Daoy (cell line): Measurements from ENCODE around the gene CD247. TPM values are rescaled to one million over a fixed set of nuclear protein-coding genes. Genes with fewer than 3 reads are reported as not detected.
A peak's percentile ranks its signal among the peaks of the same experiment; 100 is the strongest.

Source experiments
- DNase-seq: peaks from one replicate; pipeline ENCODE4 v3.0.0-alpha.2; 2015; ENCODE audit warnings: low read depth
- total RNA-seq: library from RNA; depleted of rRNA; stranded (reverse); fragments of >200 nt; shearing (Covaris generic); gene quantifications from 2 replicates; pipeline ENCODE4 v1.2.3, GENCODE V29; 2014

Gene CD247
- total RNA-seq, 1 experiment from 2014 or later = 1.5 TPM

GRCh38 chr1:167542109-167543032, 24.0 kb upstream of the CD247 start:
- DNase-seq = no peak

GRCh38 chr1:167541610-167542009, 23.3 kb upstream of the CD247 start:
- peak; percentile 51 for DNase-seq

- DNase-seq = no peak
Measured at GRCh38 chr1:167541003-167541402, 22.7 kb upstream of the CD247 start.

GRCh38 chr1:167538657-167539056, 20.3 kb upstream of the CD247 start:
- no peak for DNase-seq

- DNase-seq = peak; percentile 59
Measured at GRCh38 chr1:167533851-167534300, 15.5 kb upstream of the CD247 start.

GRCh38 chr1:167532964-167533824, 14.9 kb upstream of the CD247 start:
- no peak for DNase-seq

GRCh38 chr1:167532375-167532774, 14.0 kb upstream of the CD247 start:
- no peak for DNase-seq

GRCh38 chr1:167529829-167530474, 11.6 kb upstream of the CD247 start:
- DNase-seq = no peak

GRCh38 chr1:167528057-167528728, 9.9 kb upstream of the CD247 start:
- no peak for DNase-seq

GRCh38 chr1:167526667-167527383, 8.5 kb upstream of the CD247 start:
- DNase-seq = peak; percentile 56

- DNase-seq = no peak
Measured at GRCh38 chr1:167524651-167525050, 6.3 kb upstream of the CD247 start.

GRCh38 chr1:167522246-167522645, 3.9 kb upstream of the CD247 start:
- no peak for DNase-seq

- no peak for DNase-seq
Measured at GRCh38 chr1:167520711-167521206, 2.4 kb upstream of the CD247 start.

GRCh38 chr1:167517535-167518330, 596 bp downstream of the CD247 start:
- DNase-seq = peak; percentile 91

- no peak for DNase-seq
Measured at GRCh38 chr1:167516404-167517388, 1.6 kb downstream of the CD247 start.

GRCh38 chr1:167515893-167516321, 2.4 kb downstream of the CD247 start:
- no peak for DNase-seq

- DNase-seq = no peak
Measured at GRCh38 chr1:167515461-167515860, 2.9 kb downstream of the CD247 start.

GRCh38 chr1:167514288-167514687, 4.0 kb downstream of the CD247 start:
- no peak for DNase-seq
